Measurements from ENCODE around the gene FHIT.
A peak's percentile ranks its signal among the peaks of the same experiment; 100 is the strongest.

Gene FHIT

DNA sequence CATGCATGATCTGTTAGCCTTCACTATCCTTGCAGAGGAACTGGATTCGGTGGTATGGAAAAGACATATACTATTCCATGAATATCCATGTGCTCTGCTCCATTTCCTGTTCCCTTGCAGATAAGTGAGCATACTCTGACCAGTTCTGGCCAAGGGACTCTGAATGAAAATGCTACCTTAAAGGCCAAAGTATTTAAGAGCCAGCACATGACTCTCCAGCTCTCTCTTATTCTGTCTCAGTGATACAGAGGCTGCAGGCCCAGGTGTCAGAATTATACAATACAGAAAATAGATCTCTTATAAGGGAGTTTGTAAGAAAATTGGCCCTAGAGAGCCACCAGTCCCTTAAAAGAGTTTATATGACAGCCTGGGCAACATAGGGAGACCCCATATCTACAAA lies 1421.7 kb downstream of the FHIT start:
- TF ChIP-seq, protein P1, sequence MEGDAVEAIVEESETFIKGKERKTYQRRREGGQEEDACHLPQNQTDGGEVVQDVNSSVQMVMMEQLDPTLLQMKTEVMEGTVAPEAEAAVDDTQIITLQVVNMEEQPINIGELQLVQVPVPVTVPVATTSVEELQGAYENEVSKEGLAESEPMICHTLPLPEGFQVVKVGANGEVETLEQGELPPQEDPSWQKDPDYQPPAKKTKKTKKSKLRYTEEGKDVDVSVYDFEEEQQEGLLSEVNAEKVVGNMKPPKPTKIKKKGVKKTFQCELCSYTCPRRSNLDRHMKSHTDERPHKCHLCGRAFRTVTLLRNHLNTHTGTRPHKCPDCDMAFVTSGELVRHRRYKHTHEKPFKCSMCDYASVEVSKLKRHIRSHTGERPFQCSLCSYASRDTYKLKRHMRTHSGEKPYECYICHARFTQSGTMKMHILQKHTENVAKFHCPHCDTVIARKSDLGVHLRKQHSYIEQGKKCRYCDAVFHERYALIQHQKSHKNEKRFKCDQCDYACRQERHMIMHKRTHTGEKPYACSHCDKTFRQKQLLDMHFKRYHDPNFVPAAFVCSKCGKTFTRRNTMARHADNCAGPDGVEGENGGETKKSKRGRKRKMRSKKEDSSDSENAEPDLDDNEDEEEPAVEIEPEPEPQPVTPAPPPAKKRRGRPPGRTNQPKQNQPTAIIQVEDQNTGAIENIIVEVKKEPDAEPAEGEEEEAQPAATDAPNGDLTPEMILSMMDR (IDR thresholded peaks at IDR 0.05; ENCODE audit: low read depth, low read length), result no peak
- no peak for DNase-seq (ENCODE audit: low read depth in 2 of 2)
- no peak overlapping the region for H3K4me3 ChIP-seq (replicated peaks in 1 of 2; ENCODE audit: low read depth in 2 of 2, low read length in 2 of 2)

DNA sequence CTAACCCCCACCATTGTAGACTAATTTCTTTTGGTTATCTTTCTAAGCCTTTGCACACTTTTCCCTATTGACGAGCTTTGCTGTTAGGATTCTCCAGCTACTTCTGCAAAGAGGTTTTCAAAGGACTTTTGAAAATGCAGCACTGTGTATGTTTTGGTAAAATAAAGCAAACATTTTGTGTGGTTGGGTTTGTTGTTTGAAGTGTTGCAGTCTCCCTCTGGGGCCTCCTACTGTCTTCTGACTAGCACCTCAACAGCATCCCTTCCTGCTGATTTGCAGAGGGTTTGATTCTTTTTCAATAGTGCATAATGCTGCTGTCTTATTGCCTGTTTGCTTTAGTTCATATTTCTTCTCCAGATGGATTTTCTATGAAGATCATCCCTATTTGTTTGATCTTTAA lies 1426.4 kb downstream of the FHIT start:
- TF ChIP-seq, protein P1 (IDR thresholded peaks at IDR 0.05; ENCODE audit: low read depth, low read length), result no peak
- DNase-seq (ENCODE audit: low read depth in 2 of 2), result no peak
- H3K4me3 ChIP-seq (replicated peaks in 1 of 2; ENCODE audit: low read depth in 2 of 2, low read length in 2 of 2), result no peak overlapping the region

DNA sequence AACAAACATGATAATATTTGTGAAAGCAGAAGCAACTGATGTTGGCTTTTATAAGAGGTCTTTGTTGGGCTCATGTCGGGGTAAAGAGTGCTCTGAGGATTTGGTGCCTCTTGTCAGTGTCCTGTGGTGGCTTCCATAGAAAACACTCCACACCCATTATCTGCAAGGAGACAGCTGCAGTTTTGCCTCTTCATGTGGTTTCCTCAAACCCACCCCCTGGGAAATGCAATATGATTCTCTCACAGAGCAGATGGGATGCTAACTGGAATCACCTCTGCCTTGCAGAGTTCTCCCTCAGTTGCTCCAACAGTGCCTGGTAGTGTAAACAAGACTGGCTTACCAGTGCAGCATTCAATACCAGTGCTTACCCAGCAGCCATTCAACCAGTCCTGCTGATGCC lies 1430.0 kb downstream of the FHIT start:
- TF ChIP-seq, protein P1 (IDR thresholded peaks at IDR 0.05; ENCODE audit: low read depth, low read length), result no peak
- H3K4me3 ChIP-seq (replicated peaks in 1 of 2; ENCODE audit: low read depth in 2 of 2, low read length in 2 of 2), result no peak overlapping the region

DNA sequence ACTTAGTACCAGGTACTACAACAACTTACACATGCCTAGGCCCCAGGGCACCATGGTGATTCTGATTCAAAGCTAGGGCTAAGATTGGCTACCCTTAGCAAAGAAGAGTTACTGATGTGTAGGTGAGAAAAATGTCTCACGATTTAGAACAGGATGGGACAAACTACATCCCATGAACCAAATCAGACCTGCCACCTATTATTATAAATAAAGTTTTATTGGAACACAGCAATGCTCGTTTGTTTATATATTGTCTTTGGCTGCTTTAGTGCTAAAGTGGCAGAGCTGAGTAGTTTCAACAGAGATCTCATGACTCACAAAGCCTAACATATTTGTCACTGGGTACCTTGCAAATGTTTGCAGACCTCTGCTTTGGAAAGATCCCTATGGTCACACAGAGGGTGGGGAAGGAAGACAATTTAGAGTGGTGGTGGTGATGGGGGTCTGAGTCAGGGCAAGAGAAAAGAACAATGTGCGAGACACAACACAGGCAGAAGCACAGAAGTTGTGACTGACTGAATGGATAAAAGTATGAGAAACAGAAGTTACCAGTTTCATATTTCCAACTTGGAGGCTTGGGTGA lies 1430.8 kb downstream of the FHIT start:
- TF ChIP-seq, protein P1 (IDR thresholded peaks at IDR 0.05; ENCODE audit: low read depth, low read length), result no peak
- peak in 1 of 2 donors; percentile 77 for DNase-seq (ENCODE audit: low read depth in 2 of 2)
- no peak overlapping the region for H3K4me3 ChIP-seq (replicated peaks in 1 of 2; ENCODE audit: low read depth in 2 of 2, low read length in 2 of 2)

More for the DNA sequence above, 1430.0 kb downstream of the FHIT start:
- no peak for DNase-seq (ENCODE audit: low read depth in 2 of 2)

DNA sequence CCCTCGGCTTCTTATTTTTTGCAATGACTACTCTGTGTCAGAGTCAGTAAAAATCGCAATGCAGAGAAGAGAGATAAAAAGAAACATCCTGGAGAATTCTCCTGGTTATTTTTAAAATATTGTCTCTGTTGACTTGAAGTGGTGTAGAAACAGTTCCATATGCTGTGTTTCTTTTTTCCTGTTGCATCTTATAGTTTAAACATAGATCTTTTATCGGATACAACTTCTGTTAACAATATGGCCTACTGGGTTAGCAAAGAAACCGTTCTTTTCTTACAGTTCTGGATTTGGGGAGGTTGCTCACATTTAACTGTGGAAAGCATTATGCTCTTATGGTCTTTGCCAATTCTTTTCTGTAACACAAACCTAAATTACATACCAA lies 1432.3 kb downstream of the FHIT start:
- TF ChIP-seq, protein P1 (IDR thresholded peaks at IDR 0.05; ENCODE audit: low read depth, low read length), result no peak
- DNase-seq (ENCODE audit: low read depth in 2 of 2), result no peak
- no peak overlapping the region for H3K4me3 ChIP-seq (replicated peaks in 1 of 2; ENCODE audit: low read depth in 2 of 2, low read length in 2 of 2)

DNA sequence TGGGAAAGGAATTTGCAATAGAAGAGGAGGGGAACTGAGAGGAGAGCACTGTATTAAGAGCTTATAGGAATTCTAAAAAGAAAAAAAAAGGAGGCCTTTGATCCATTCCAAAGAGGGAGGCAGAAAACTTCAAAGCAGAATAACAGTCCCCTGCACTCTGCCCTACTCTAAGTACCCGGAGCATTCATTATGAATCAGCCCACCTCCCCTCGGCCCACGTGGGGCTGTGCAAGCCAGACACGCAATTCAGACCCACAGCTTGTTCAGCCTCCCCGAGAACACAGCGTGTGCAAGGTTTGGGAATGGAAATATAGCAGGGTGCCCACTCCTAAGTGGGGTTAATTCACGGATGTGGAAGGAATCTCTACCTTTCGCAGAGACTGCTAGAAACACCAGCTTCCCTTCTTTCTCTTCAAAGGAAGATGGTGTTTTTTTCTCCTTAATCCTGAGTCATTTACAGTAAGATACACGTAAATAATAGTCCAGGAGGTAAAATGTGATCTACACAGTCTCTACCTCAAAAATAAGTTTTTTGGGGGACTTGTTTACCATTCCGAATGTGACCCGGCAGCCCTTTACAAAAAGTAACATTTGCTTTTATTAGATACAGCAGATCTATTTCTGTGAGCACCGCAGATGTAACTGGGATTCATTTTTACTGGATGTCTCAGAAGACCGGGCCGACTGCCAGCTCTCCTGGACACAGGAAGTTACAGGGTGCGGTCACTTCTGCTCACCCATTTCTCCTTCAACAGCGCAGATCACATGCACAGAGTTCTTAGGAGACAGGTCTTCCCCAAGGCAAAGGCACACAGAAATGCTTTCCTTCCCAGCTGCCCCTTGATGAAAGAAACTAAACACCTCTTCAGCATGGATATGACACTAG lies 1433.0 kb downstream of the FHIT start:
- H3K4me3 ChIP-seq (replicated peaks in 1 of 2; ENCODE audit: low read depth in 2 of 2, low read length in 2 of 2), result no peak overlapping the region
- peak; percentile 92 to 97 for DNase-seq (ENCODE audit: low read depth in 2 of 2)
- TF ChIP-seq, protein P1 (IDR thresholded peaks at IDR 0.05; ENCODE audit: low read depth, low read length), result no peak

All from cardiac fibroblast (primary cell).